HG03108 (cell line): ENCODE measurements around the gene SLC17A5.
A peak's percentile ranks its signal among the peaks of the same experiment; 100 is the strongest.
"Not testable (repeated sequence)": the region's sequence is repeated elsewhere in the genome, so short reads cannot be mapped to it uniquely, and the experiment has no call there.

ENCODE experiments used
- ATAC-seq: cut with Tn5 transposase; IDR thresholded peaks from one replicate; pipeline ENCODE4 v1.9.1; 2021; ENCODE audit warnings: moderate library complexity; ENCODE audit not compliant: unreplicated experiment

The SLC17A5 gene

DNA sequence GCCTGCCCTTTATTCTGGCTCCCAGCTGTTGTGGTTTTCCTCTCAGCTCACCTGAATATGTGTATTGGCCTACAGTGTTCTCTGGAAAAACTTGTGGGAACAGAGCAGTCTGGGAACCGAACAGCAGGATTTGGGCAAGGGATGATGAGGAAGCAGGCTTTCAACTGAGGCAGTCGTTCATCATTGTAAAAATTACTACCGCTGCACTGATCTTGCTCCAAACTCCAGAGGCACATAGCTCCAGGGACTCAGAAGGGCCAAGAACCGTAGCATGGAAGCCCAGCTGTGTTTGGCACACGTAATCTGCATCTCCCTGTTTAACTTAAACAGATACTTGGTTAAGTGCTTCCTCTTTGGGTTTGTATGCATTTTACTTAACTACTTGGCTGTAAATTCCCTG lies 84.7 kb downstream of the SLC17A5 start:
- ATAC-seq = no peak

DNA sequence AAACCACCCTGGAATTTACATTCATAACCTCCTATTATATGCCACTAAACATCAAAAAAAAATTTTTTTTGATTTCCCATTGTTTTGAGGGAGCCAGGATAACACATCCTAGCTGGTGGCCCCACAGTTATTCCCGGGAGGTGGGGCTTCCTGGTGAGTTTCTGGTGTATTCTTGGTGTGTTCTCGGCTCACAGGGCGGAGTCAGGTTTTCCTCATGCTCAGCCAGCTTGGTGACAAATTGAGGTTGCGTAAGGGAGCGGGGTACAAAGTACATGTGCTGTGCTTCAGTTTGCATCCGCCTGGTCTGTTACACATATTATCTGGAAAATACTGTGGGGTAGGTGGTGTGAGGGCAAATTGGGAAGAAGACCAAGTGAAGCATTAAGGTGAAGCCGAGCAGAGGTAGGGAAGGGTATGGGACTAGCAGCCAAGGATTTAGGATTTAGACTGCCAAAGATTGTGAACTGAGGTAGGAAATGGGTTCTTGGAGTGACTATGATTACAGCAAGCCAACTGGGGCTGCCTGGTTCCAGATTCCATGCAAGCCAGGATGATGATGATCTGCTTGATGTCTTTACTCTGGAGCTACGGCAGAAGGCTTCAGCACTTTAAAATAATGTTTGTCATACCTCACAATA lies 86.7 kb downstream of the SLC17A5 start:
- no peak for ATAC-seq

DNA sequence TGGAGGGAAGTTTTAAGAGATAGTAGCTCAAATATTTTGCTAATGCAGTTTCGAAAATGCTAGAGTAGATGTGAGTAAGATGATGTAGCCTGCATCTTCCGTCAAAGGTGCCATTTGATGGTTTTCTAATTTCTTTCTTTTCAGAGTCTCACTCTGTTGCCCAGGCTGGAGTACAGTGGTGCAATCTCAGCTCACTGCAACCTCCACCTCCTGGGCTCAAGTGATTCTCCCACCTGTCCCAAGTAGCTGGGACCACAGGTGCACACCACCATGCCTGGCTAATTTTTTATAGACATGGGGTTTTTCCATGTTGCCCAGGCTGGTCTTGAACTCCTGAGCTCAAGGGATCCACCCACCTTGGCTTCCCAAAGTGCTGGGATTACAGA lies 87.3 kb downstream of the SLC17A5 start:
- ATAC-seq = not testable (repeated sequence)

DNA sequence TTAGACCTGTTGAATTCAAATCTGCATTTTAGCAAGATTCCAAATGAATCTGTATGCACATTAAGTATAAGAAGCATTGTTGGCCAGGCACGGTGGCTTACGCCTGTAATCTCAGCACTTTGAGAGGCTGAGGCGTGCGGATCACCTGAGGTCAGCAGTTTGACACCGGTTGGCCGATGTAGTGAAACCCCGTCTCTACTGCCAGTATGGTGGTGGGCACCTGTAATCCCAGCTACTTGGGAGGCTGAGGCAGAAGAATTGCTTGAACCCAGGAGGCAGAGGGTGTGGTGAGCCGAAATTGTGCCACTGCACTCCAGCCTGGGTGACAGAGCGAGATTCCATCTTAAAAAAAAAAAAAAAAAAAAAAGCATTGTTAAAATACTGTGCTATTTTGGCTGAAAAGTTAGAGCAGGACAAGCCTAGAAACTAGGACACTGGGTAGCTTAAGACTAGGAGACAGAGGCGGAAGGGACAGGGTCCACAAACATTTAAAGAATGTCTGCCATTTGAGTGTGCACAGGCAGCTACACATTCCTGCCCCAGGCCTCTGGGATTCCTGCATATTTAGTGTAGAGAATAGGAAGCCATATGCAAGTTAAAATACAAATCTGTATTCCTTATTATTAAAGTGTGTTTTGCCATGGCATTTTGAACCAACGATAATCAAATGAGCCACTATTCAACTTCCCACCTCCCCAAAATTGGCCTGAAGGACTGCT lies 87.9 kb downstream of the SLC17A5 start:
- ATAC-seq = no peak

DNA sequence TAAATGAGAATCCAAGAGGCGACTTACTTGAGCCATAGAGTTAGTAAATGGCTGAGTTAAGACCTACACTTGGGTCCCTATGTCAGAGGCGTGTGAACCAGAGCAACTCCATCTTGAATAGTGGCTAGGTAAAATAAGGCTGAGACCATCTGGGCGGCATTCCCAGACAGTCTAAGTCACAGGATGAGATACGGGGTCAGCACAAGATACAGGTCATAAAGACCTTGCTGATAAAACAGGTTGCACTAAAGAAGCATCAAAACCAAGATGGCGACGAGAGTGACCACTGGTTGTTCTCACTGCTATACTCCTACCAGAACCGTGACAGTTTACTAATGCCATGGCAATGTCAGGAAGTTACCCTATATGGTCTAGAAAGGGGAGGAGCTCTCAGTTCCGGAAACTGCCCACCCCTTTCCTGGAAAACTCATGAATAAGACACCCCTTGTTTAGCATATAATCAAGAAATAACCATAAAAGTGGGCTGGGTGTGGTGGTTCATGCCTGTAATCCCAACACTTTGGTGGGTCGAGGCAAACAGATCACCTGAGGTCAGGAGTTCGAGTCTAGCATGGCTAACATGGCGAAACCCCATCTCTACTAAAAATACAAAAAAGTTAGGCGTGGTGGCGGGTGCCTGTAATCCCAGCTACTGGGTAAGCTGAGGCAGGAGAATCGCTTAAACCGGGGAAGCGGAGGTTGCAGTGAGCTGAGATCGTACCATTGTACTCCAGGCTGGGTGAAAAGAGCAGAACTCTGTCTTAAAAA lies 89.0 kb downstream of the SLC17A5 start:
- no peak for ATAC-seq

DNA sequence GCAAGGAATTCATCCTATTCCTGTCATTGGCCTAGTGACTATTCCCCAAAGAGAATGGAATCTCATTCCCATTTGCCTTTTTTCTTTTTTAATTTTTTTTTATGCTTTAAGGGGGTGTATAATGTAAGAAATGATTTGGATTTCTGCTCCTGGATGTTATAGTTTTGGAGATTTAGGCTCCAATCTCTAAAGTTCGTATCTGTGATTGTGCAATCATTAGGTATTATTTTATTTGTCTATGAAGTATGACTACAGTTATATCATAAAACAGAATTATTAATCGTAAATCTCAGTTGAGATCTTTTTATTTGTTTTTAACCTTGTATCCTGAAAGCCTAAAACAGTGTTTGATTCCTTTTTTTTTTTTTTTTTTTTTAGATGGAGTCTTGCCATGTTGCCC lies 91.2 kb downstream of the SLC17A5 start:
- ATAC-seq = no peak

DNA sequence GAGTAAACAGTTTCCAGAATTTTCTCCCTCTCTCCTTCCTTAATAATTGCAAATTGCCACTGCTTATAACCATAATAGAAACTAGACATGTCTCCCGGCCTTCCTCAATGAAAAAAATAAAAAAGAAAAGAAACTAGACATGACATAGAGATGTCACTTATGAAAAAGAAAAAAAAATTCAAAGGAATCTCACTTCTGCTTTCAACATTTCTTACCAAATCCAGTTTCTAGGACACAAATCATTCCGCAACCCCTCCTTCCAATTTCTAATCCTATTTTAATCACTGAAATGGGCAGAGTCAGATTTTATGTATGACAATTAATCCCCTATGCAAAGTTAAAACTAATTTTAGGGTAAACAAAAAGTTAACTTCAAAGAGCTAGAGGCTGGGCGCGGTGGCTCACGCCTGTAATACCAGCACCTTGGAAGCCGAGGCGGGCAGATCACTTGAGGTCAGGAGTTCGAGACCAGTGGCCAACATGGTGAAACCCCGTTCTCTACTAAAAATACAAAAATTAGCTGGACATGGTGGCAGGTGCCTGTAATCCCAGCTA lies 92.9 kb downstream of the SLC17A5 start:
- ATAC-seq = peak; percentile 58

DNA sequence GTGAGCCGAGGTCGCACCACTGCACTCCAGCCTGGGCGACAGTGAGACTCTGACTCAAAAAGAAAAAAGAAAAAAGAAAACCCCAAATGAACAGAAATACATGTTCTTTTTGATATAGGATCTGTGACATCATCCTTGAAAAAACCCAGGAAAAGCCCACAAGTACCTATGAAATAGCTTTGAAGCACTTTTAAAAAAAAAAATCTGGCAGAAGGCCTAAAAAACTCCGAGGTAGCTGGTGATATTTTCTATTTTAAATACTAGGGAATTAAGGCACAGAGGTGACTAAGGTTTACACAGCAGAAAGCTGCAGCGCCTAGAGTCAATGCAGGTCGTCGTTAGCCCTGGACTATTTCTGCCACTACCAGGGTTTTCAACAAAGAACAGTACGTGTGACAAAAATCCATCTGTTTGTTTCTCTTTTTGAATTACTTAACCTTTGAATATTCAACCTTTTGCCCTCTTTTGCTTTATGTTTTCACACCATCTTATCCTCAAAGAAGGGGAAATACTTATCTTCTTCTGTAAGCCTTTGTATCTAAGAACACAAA lies 93.5 kb downstream of the SLC17A5 start:
- ATAC-seq = peak; percentile 23

DNA sequence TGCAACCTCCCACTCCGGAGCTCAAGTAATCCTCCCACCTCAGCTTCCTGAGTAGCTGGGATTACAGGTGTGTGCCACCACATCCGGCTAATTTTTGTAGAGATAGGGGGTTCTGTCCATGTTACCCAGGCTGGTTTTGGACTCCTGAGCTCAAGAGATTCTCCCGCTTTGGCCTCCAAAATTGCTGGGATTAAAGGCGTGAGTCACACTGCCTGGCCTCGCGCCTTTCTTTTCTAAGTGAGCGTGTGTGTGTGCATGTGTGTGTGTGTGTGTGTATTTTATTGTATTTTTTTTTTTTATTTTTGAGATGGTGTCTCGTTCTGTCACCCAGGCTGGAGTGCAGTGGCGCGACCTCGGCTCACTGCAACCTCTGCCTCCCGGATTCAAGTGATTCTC lies 94.4 kb downstream of the SLC17A5 start:
- not testable (repeated sequence) for ATAC-seq

DNA sequence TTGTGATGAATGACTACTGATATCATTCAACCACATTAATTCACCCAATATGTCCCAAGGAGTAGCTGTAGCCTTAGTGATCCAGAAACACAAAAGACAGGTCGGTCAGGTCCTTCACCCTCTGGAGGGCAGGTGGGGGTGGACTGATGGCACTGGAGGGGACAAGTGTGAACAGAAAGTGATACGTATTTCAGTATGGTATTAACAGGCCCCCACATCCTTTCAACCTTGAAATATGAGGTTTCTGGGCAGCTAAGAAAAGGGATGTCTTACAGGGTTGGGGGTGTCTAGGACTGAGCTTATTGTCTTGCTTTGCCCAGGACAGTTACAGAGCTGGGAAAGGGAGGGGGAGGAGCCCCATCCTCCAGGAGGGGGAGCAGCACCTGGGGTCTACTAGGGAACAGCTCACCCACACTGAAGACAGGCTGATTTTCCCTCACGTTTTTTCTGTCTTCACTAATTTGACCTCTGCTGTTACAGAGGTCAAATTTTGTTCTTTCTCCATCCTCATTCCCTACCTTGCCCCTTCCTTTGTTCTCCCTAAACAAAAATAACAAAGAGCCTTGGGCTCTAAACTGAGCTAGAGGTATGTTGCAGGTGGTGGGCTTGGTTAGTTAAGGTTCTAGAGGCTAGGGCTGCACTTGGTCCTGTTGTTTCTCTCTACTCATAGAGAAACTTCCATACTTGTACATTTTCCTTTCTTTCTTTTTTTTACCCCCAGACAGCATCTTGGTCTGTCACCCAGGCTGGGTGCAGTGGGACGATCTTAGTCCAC lies 95.0 kb downstream of the SLC17A5 start:
- peak; percentile 39 for ATAC-seq

DNA sequence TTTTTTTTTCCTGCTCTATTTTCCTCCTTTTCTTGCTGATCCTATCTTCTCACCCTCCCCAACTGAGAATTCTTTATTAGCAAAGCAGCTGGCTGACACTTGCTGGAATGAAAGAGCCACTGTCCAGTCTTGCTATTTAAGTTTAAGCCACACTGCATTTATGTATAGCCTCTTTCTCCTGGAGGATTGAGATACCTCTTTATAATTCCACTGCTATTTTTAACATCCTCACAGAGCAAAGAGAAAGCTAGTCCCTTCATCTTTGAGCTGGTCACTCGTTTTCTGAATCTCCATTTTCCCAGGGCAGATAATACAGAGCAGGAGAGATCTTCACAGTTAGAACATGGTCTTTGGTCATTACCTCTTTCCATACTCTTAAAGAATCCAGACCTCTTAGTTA lies 97.0 kb downstream of the SLC17A5 start:
- no peak for ATAC-seq

DNA sequence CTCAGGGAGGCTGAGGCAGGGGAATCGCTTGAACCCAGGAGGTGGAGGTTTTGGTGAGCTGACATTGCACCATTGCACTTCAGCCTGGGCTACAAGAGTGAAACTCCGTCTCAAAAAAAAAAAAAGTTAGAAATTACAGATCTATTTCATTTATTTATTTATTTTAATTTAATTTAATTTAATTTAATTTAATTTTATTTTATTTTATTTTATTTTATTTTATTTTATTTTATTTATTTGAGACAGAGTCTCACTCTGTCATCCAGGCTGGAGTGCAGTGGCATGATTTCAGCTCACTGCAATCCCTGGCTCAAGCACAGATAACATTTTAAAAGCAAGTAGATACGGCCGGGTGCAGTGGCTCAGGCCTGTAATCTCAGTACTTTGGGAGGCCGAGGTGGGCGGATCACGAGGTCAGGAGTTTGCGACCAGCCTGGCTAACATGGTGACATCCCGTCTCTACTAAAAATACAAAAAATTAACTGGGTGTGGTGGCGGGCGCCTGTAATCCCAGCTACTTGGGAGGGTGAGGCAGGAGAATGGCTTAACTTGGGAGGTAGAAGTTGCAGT lies 98.3 kb downstream of the SLC17A5 start:
- ATAC-seq = not testable (repeated sequence)

DNA sequence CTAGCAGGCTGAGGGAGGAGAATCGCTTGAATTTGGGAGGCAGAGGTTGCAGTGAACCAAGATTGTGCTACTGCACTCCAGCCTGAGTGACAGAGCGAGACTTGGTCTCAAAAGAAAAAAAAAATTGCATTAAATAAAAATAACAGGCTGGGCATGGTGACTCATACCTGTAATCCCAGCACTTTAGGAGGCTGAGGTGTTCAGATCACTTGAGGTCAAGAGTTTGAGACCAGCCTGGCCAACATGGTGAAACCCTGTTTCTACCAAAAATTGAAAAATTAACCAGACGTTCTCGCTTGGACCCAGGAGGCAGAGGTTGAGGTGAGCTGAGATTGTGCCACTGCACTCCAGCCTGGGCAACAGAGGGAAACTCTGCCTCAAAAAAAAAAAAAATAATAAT lies 102.7 kb downstream of the SLC17A5 start:
- ATAC-seq = not testable (repeated sequence)

DNA sequence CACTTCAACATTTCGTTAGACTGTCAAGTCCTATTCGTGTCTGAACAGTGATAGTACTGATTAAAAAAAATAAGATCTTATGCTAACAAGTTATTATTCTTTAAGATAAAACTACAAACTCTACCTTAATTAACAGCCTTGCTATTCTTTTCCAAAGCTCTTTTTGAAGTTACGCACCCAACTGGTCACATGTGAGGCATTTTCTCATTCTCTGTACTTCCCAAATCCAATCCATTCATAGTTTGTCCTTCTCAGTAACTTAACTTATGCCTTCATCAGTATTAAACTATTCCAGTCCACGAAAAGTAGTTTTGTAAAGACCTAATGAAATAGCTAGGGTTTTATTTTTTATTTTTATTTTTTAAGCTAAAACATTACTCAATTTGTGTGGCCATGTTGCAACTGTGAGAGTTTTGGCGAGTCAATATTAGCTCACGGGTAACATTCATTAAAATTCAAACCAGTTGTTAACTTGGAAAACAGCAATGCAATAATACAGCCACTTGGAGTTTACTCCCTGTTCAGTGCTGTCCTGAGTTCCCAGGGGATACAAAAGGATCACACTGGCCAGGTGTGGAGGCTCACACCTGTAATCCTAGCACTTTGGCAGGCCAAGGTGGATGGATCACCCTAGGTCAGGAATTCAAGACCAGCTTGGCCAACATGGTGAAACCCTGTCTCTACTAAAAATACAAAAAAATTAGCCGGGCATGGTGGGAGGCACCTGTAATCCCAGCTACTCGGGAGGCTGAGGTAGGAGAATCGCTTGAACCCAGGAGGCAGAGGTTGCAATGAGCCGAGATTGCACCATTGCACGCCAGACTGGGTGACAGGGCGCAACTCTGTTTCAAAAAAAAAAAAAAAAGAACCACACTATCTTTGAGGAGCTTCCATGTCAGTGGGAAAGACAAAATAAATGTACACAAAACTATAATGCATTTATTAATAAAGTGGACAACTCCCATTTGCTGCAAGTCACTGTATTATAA lies 105.0 kb downstream of the SLC17A5 start:
- no peak for ATAC-seq

DNA sequence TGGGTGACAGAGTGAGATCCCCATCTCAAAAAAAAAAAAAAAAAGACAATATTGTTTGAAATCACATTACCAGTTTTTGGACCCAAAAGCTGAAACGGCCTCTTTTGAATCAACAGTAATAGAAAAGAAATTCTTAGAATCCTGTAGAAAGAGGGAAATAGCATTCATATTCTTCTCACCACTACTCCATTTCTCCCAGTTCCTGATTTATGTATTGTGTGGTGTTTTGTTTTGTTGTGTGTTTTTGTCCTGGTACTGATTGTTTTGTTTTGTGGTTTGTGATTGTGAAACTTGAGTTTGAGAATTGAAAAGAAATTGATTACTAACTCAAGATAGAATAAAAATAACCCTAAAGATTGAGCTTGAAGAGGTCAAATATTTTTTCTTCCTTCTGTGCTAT lies 106.8 kb downstream of the SLC17A5 start:
- ATAC-seq = no peak
